GM12878 (cell line): ENCODE results near the gene TSSK3. TPM values are rescaled to one million over a fixed set of nuclear protein-coding genes. Genes with fewer than 3 reads are reported as not detected.

Experiments
- ASH2L ChIP-seq: fragments of 300-600, 200-600 bp; sonication (generic); IDR thresholded peaks from 2 replicates; pipeline ENCODE4 v1.6.1; 2017; ENCODE audit warnings: low read depth, mild to moderate bottlenecking, borderline replicate concordance
- BHLHE40 ChIP-seq, 2 experiments: fragments of 450-650 bp in 1 of 2; IDR thresholded peaks; 2 replicates each; pipeline ENCODE4 v1.6.1; 2011 to 2017; ENCODE audit warnings: low read depth in 2 of 2, borderline replicate concordance in 1 of 2, improper control_type of control experiment in 1 of 2, low read length in 1 of 2, mild to moderate bottlenecking in 1 of 2
- BMI1 ChIP-seq: fragments of 450-650 bp; IDR thresholded peaks from 2 replicates; pipeline ENCODE4 v1.6.1; 2016; ENCODE audit warnings: mild to moderate bottlenecking, moderate library complexity, borderline replicate concordance
- CREM ChIP-seq: IDR thresholded peaks from 2 replicates; pipeline ENCODE4 v1.6.1; 2014; ENCODE audit warnings: antibody characterized with exemption, low read depth
- EED ChIP-seq: sonication (generic); IDR thresholded peaks from 2 replicates; pipeline ENCODE4 v1.6.1; 2016; ENCODE audit warnings: antibody characterized with exemption, low read depth
- EP300 ChIP-seq, 2 experiments: fragments of 150-350 bp in 1 of 2; IDR thresholded peaks; 2 replicates each; pipeline ENCODE4 v1.6.1; 2011 to 2012; ENCODE audit warnings: low read depth in 2 of 2, low read length in 2 of 2, borderline replicate concordance in 1 of 2, improper control_type of control experiment in 1 of 2, inconsistent platforms in 1 of 2; ENCODE audit not compliant: control insufficient read depth in 1 of 2
- GATAD2B ChIP-seq: fragments of 450-650 bp; conservative IDR thresholded peaks from 2 replicates; pipeline ENCODE4 v1.6.1; 2017; ENCODE audit warnings: low read depth, mild to moderate bottlenecking, moderate library complexity
- HSF1 ChIP-seq: fragments of 150-350 bp; IDR thresholded peaks from 2 replicates; pipeline ENCODE4 v1.6.1; 2014; ENCODE audit warnings: mild to moderate bottlenecking, low read depth, low read length
- MEF2A ChIP-seq: IDR thresholded peaks from 2 replicates; pipeline ENCODE4 v1.6.1; 2011; ENCODE audit warnings: low read depth, mild to moderate bottlenecking, low read length, moderate library complexity; ENCODE audit not compliant: insufficient read depth
- MTA3 ChIP-seq: IDR thresholded peaks from 2 replicates; pipeline ENCODE4 v1.6.1; 2012; ENCODE audit warnings: low read length, inconsistent platforms, borderline replicate concordance
- NFYA ChIP-seq: IDR thresholded peaks from 2 replicates; pipeline ENCODE4 v1.6.1; 2011; ENCODE audit warnings: low read depth, mild to moderate bottlenecking, low read length, improper control_type of control experiment, borderline replicate concordance
- PBX3 ChIP-seq: IDR thresholded peaks from 2 replicates; pipeline ENCODE4 v1.6.1; 2011; ENCODE audit warnings: mild to moderate bottlenecking, low read depth, low read length, moderate library complexity; ENCODE audit not compliant: insufficient replicate concordance
- RBBP5 ChIP-seq: fragments of 200-600 bp; sonication (generic); conservative IDR thresholded peaks from 2 replicates; pipeline ENCODE4 v1.6.1; 2016
- REST ChIP-seq: IDR thresholded peaks from 2 replicates; pipeline ENCODE4 v1.6.1; 2012; ENCODE audit warnings: mild to moderate bottlenecking, low read depth, low read length
- RFX5 ChIP-seq: IDR thresholded peaks from 2 replicates; pipeline ENCODE4 v1.6.1; 2011; ENCODE audit warnings: low read depth, low read length, improper control_type of control experiment
- SMAD1 ChIP-seq: fragments of 450-650 bp; IDR thresholded peaks from 2 replicates; pipeline ENCODE4 v1.6.1; 2018; ENCODE audit warnings: mild to moderate bottlenecking, low read depth; ENCODE audit not compliant: partially characterized antibody
- SUZ12 ChIP-seq: fragments of 200-600 bp; sonication (generic); IDR thresholded peaks from one replicate; pipeline ENCODE4 v1.6.1; 2018; ENCODE audit warnings: antibody characterized with exemption, mild to moderate bottlenecking; ENCODE audit not compliant: unreplicated experiment
- ZBTB40 ChIP-seq: fragments of 450-650 bp; IDR thresholded peaks from 2 replicates; pipeline ENCODE4 v1.6.1; 2016; ENCODE audit warnings: mild to moderate bottlenecking, moderate library complexity, borderline replicate concordance
- ZNF217 ChIP-seq: fragments of 450-650 bp; IDR thresholded peaks from 2 replicates; pipeline ENCODE4 v1.6.1; 2017; ENCODE audit warnings: antibody characterized with exemption, mild to moderate bottlenecking
- ZNF24 ChIP-seq: fragments of 450-650 bp; IDR thresholded peaks from 2 replicates; pipeline ENCODE4 v1.6.1; 2017; ENCODE audit warnings: antibody characterized with exemption, mild to moderate bottlenecking
- polyA plus RNA-seq, 11 experiments: library from polyadenylated mRNA; depleted of rRNA in 4 of 11; unstranded in 6 of 11; stranded (reverse) in 5 of 11; fragments of >200 nt; fragmentation: Nextera tagmentation in 4 of 11; fragmentation: Illumina TruSeq in 1 of 11; extraction: Ambion mirVana in 4 of 11; extraction: Trizol in 1 of 11; gene quantifications; 1 replicate in 1 of 11; 2 replicates in 10 of 11; pipeline versions ENCODE4 v1.2.1 to v1.2.3, GENCODE V29; 2011 to 2016; ENCODE audit warnings: inconsistent platforms in 2 of 11, missing spikeins in 2 of 11, low read depth in 1 of 11
- total RNA-seq, 4 experiments: library from RNA; depleted of rRNA in 3 of 4; stranded (reverse); fragments of >200 nt in 3 of 4; fragmentation: Illumina TruSeq in 1 of 4; extraction: Trizol in 1 of 4; gene quantifications; 2 replicates each; pipeline versions ENCODE4 v1.2.1 to v1.2.3, GENCODE V29; 2013 to 2021

The TSSK3 gene
- total and polyA plus RNA-seq, 10 of the 15 experiments (the other 5 are each of a cell fraction or from before 2014, with no cell fraction given), result 0.42 to 0.82 (median 0.60) TPM

- TF ChIP-seq ZBTB40, result no peak
- TF ChIP-seq RBBP5, result no peak
- no peak for TF ChIP-seq MEF2A
- no peak for TF ChIP-seq REST
- TF ChIP-seq GATAD2B, result no peak
- TF ChIP-seq ZNF24, result no peak
- TF ChIP-seq EP300 (IDR thresholded peaks at IDR 0.05; ENCODE audit: borderline replicate concordance in 1 of 2, control insufficient read depth in 1 of 2, low read depth in 2 of 2, low read length in 2 of 2), result 0 out of 4 replicates have a peak, but pooled peaks of 1 of the 2 experiments have one; percentile 22
- TF ChIP-seq CREM, result peak; percentile 49; the same call in 1 of the 2 replicates
- no peak for TF ChIP-seq EED
- TF ChIP-seq BHLHE40 (IDR thresholded peaks at IDR 0.05; ENCODE audit: borderline replicate concordance in 1 of 2, low read depth in 2 of 2, low read length in 1 of 2), result peak in 1 of 2 experiments; percentile 45; a peak in 1 of 4 replicates
- no peak for TF ChIP-seq ASH2L
- TF ChIP-seq PBX3, result no peak
- TF ChIP-seq SMAD1, result no peak
- TF ChIP-seq HSF1, result no peak
- no peak for TF ChIP-seq MTA3
- TF ChIP-seq BMI1, result no peak
- TF ChIP-seq RFX5, result no peak
- TF ChIP-seq NFYA, result no peak
- no peak for TF ChIP-seq ZNF217
- TF ChIP-seq SUZ12, result no peak
Observed at GRCh38 chr1:32339363-32339978, 22.9 kb upstream of the TSSK3 start (continued).
